GM12878 (cell line): ENCODE measurements around the gene LIPM. TPM values are rescaled to one million over a fixed set of nuclear protein-coding genes. Genes with fewer than 3 reads are reported as not detected.

Experiments used
- ATAC-seq: fragments of 200-7000 bp; cut with Tn5 transposase; 3 replicates; pipeline ENCODE4 v1.9.1; 2020; ENCODE audit warnings: mild to moderate bottlenecking, moderate library complexity
- BruUV-seq: library from RNA; stranded (reverse); fragments of 400-500 nt; replicated peaks from 2 replicates; lab custom pipeline; 2021; lab: Mats Ljungman, UMichigan
- CTCF ChIA-PET: fragments of 300-600 bp; sonication (Branson Sonifier 250); formaldehyde crosslinking; extraction: SDS; loops from one replicate; lab custom pipeline; 2021; ENCODE audit warnings: inconsistent platforms; lab: Yijun Ruan, JAX
- POLR2A ChIA-PET: fragments of 350-600 bp; formaldehyde crosslinking; extraction: SDS; loops from one replicate; lab custom pipeline; 2021; ENCODE audit warnings: inconsistent platforms; lab: Charles Lee
- RAD21 ChIA-PET: fragments of 300-600 bp; sonication (Branson Sonifier 250); formaldehyde crosslinking; loops from one replicate; lab custom pipeline; 2023; ENCODE audit warnings: antibody characterized with exemption; ENCODE audit not compliant: unreplicated experiment; lab: Charles Lee
- SMC1A ChIA-PET: fragments of 300-600 bp; sonication (Branson Sonifier 250); formaldehyde crosslinking; loops from one replicate; lab custom pipeline; 2023; ENCODE audit not compliant: unreplicated experiment, uncharacterized antibody; lab: Charles Lee
- DNase-seq: peaks from one replicate; pipeline ENCODE4 v3.0.0-alpha.2; 2011; ENCODE audit warnings: low read depth, low spot score
- FAIRE-seq: peaks from 3 replicates; lab custom pipeline; 2011; peaks lifted over from hg19 to GRCh38; lab: Jason Lieb, UNC
- H2AFZ ChIP-seq: 2 replicates; pipeline ENCODE4 v1.6.0; 2011; ENCODE audit warnings: low read depth, low read length, control low read depth; ENCODE audit not compliant: control insufficient read depth
- H3K27ac ChIP-seq: 2 replicates; pipeline ENCODE4 v1.5.1; 2011; ENCODE audit warnings: control low read depth; ENCODE audit not compliant: control insufficient read depth, insufficient read depth
- H3K27me3 ChIP-seq, 2 experiments: replicated peaks in 1 of 2; 2 replicates each; pipeline versions ENCODE4 v1.6.0 to v1.6.1; 2011; ENCODE audit warnings: low read length in 1 of 2; ENCODE audit not compliant: control insufficient read depth in 2 of 2, insufficient read depth in 2 of 2
- H3K36me3 ChIP-seq, 2 experiments: 2 replicates each; pipeline ENCODE4 v1.5.1; 2011; ENCODE audit warnings: low read length in 1 of 2; ENCODE audit not compliant: control insufficient read depth in 2 of 2, insufficient read depth in 2 of 2
- H3K4me1 ChIP-seq: 2 replicates; pipeline ENCODE4 v1.6.1; 2011; ENCODE audit warnings: mild to moderate bottlenecking, low read length, moderate library complexity, mixed read lengths; ENCODE audit not compliant: control insufficient read depth, insufficient read depth
- H3K4me2 ChIP-seq: 2 replicates; pipeline ENCODE4 v1.6.0; 2011; ENCODE audit warnings: control low read depth; ENCODE audit not compliant: control insufficient read depth, insufficient read depth
- H3K4me3 ChIP-seq: fragments of 200-600 bp; sonication (generic); 2 replicates; pipeline ENCODE4 v1.5.1; 2016
- H3K79me2 ChIP-seq: 2 replicates; pipeline ENCODE4 v1.6.0; 2011; ENCODE audit warnings: low read length; ENCODE audit not compliant: control insufficient read depth, insufficient read depth
- H3K9ac ChIP-seq: 2 replicates; pipeline ENCODE4 v1.8.0; 2011; ENCODE audit warnings: low read length, control low read depth, mixed read lengths; ENCODE audit not compliant: control insufficient read depth, insufficient read depth
- H3K9me3 ChIP-seq: replicated peaks from 3 replicates; pipeline ENCODE4 v1.5.1; 2011; ENCODE audit warnings: mild to moderate bottlenecking, low read length; ENCODE audit not compliant: control insufficient read depth, insufficient read depth
- H4K20me1 ChIP-seq: 2 replicates; pipeline ENCODE4 v1.6.0; 2011; ENCODE audit not compliant: control insufficient read depth, insufficient read depth
- ATF7 ChIP-seq: fragments of 450-650 bp; IDR thresholded peaks from 2 replicates; pipeline ENCODE4 v1.6.1; 2016; ENCODE audit warnings: low read depth, mild to moderate bottlenecking
- BCL11A ChIP-seq: IDR thresholded peaks from 2 replicates; pipeline ENCODE4 v1.6.1; 2011; ENCODE audit warnings: low read depth, low read length
- CBFB ChIP-seq: IDR thresholded peaks from 2 replicates; pipeline ENCODE4 v1.6.1; 2016; ENCODE audit warnings: antibody characterized with exemption, low read depth
- CREM ChIP-seq: IDR thresholded peaks from 2 replicates; pipeline ENCODE4 v1.6.1; 2014; ENCODE audit warnings: antibody characterized with exemption, low read depth
- DPF2 ChIP-seq: fragments of 450-650 bp; IDR thresholded peaks from 2 replicates; pipeline ENCODE4 v1.6.1; 2017; ENCODE audit warnings: mild to moderate bottlenecking
- EED ChIP-seq: sonication (generic); IDR thresholded peaks from 2 replicates; pipeline ENCODE4 v1.6.1; 2016; ENCODE audit warnings: antibody characterized with exemption, low read depth
- FOXM1 ChIP-seq: IDR thresholded peaks from 2 replicates; pipeline ENCODE4 v1.6.1; 2012; ENCODE audit warnings: low read depth, mild to moderate bottlenecking, inconsistent platforms, low read length, moderate library complexity
- IRF5 ChIP-seq: fragments of 450-650 bp; IDR thresholded peaks from 2 replicates; pipeline ENCODE4 v1.6.1; 2017; ENCODE audit warnings: borderline replicate concordance
- JUNB ChIP-seq: IDR thresholded peaks from 2 replicates; pipeline ENCODE4 v1.6.1; 2016; ENCODE audit warnings: antibody characterized with exemption, mild to moderate bottlenecking
- NFYA ChIP-seq: IDR thresholded peaks from 2 replicates; pipeline ENCODE4 v1.6.1; 2011; ENCODE audit warnings: low read depth, mild to moderate bottlenecking, low read length, improper control_type of control experiment, borderline replicate concordance
- RAD51 ChIP-seq: fragments of 450-650 bp; IDR thresholded peaks from 2 replicates; pipeline ENCODE4 v1.6.1; 2016; ENCODE audit warnings: moderate library complexity, mild to moderate bottlenecking, inconsistent platforms
- RUNX3 ChIP-seq: IDR thresholded peaks from 2 replicates; pipeline ENCODE4 v1.6.1; 2012; ENCODE audit warnings: low read length, inconsistent platforms
- SMAD1 ChIP-seq: fragments of 450-650 bp; IDR thresholded peaks from 2 replicates; pipeline ENCODE4 v1.6.1; 2018; ENCODE audit warnings: mild to moderate bottlenecking, low read depth; ENCODE audit not compliant: partially characterized antibody
- SUZ12 ChIP-seq: fragments of 200-600 bp; sonication (generic); IDR thresholded peaks from one replicate; pipeline ENCODE4 v1.6.1; 2018; ENCODE audit warnings: antibody characterized with exemption, mild to moderate bottlenecking; ENCODE audit not compliant: unreplicated experiment
- TBL1XR1 ChIP-seq: IDR thresholded peaks from 2 replicates; pipeline ENCODE4 v1.6.1; 2012; ENCODE audit warnings: low read depth, low read length, improper control_type of control experiment
- TCF3 ChIP-seq: IDR thresholded peaks from 2 replicates; pipeline ENCODE4 v1.6.1; 2012; ENCODE audit warnings: low read depth, mild to moderate bottlenecking, low read length, borderline replicate concordance; ENCODE audit not compliant: insufficient read depth
- WRNIP1 ChIP-seq: IDR thresholded peaks from 2 replicates; pipeline ENCODE4 v1.6.1; 2011; ENCODE audit warnings: low read depth, low read length, improper control_type of control experiment, borderline replicate concordance
- WGBS: methylation state at CpG from one replicate; pipeline ENCODE4 v1.1.6; 2016; ENCODE audit warnings: low lambda C conversion rate; ENCODE audit not compliant: insufficient replicate concordance, insufficient coverage; ENCODE audit errors: missing lambda C conversion rate; 5-methylcytosine and 5-hydroxymethylcytosine counted together
- in situ Hi-C: fragments of 300-500 bp; cut with MboI; formaldehyde crosslinking; loops from 9 replicates; pipeline ENCODE4 v1.14.3; 2018; ENCODE audit warnings: mixed read lengths
- intact Hi-C: fragments of 100-400 bp; cut with micrococcal nuclease; formaldehyde crosslinking; loops from one replicate; pipeline ENCODE4 v1.14.2; 2022; ENCODE audit not compliant: unreplicated experiment
- polyA plus RNA-seq, 11 experiments: library from polyadenylated mRNA; depleted of rRNA in 4 of 11; unstranded in 6 of 11; stranded (reverse) in 5 of 11; fragments of >200 nt; fragmentation: Nextera tagmentation in 4 of 11; fragmentation: Illumina TruSeq in 1 of 11; extraction: Ambion mirVana in 4 of 11; extraction: Trizol in 1 of 11; gene quantifications; 1 replicate in 1 of 11; 2 replicates in 10 of 11; pipeline versions ENCODE4 v1.2.1 to v1.2.3, GENCODE V29; 2011 to 2016; ENCODE audit warnings: inconsistent platforms in 2 of 11, missing spikeins in 2 of 11, low read depth in 1 of 11
- total RNA-seq, 4 experiments: library from RNA; depleted of rRNA in 3 of 4; stranded (reverse); fragments of >200 nt in 3 of 4; fragmentation: Illumina TruSeq in 1 of 4; extraction: Trizol in 1 of 4; gene quantifications; 2 replicates each; pipeline versions ENCODE4 v1.2.1 to v1.2.3, GENCODE V29; 2013 to 2021
- TF ChIP-seq, protein P1 (sequence below): fragments of 450-650 bp; IDR thresholded peaks from 2 replicates; pipeline ENCODE4 v1.6.1; 2016; ENCODE audit warnings: mild to moderate bottlenecking
- TF ChIP-seq, protein P2 (sequence below): IDR thresholded peaks from 2 replicates; pipeline ENCODE4 v1.6.1; 2011; ENCODE audit warnings: low read depth, low read length, improper control_type of control experiment, borderline replicate concordance

Gene LIPM
- total and polyA plus RNA-seq, 10 of the 15 experiments (the other 5 are each of a cell fraction or from before 2014, with no cell fraction given), result not detected

GRCh38 chr10:88781206-88781605 lies 21.3 kb upstream of the LIPM start (continued):
- TF ChIP-seq WRNIP1, result no peak

DNA sequence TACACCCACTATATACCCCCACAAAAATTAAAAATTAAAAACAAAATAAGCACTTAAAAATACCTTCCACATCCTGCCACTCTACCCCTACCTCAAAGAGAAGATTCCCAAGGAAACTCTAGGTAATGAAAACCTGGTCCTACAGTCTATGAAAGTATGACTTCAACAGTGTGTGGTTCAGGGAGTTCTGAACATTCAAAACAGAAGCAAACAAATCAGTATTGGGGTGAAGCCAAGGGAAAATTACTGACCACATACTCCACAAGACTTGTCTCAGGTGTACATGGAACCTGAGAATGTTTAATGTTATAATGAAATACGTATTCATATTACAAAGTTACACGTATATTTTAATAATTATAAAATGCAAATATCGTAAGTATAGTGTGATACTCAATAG lies 20.3 kb upstream of the LIPM start:
- SMC1A ChIA-PET, result no interaction called here
- WGBS, result 80% methylated on average over 3 of the region's 3 CpGs
- TF ChIP-seq, protein P1, sequence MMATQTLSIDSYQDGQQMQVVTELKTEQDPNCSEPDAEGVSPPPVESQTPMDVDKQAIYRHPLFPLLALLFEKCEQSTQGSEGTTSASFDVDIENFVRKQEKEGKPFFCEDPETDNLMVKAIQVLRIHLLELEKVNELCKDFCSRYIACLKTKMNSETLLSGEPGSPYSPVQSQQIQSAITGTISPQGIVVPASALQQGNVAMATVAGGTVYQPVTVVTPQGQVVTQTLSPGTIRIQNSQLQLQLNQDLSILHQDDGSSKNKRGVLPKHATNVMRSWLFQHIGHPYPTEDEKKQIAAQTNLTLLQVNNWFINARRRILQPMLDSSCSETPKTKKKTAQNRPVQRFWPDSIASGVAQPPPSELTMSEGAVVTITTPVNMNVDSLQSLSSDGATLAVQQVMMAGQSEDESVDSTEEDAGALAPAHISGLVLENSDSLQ, result no peak
- TF ChIP-seq FOXM1 (peak; percentile 41; the same call in 1 of the 2 replicates), JUNB (peak; percentile 78), DPF2 (no peak), RAD51 (no peak), EED (0 out of 2 replicates have a peak, but pooled peaks have one; percentile 43), CREM (peak; percentile 12; the same call in 1 of the 2 replicates), SMAD1 (no peak), ATF7 (no peak), BCL11A (0 out of 2 replicates have a peak, but pooled peaks have one; percentile 6), RUNX3 (peak; percentile 93), SUZ12 (no peak), IRF5 (no peak), TBL1XR1 (no peak), NFYA (no peak), CBFB (no peak), TCF3 (no peak)
- TF ChIP-seq, protein P2, sequence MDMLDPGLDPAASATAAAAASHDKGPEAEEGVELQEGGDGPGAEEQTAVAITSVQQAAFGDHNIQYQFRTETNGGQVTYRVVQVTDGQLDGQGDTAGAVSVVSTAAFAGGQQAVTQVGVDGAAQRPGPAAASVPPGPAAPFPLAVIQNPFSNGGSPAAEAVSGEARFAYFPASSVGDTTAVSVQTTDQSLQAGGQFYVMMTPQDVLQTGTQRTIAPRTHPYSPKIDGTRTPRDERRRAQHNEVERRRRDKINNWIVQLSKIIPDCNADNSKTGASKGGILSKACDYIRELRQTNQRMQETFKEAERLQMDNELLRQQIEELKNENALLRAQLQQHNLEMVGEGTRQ, result no peak

More for the DNA sequence above, 20.3 kb upstream of the LIPM start:
- FAIRE-seq (no peak), ATAC-seq (peak; percentile 49), DNase-seq (no peak)
- ChIA-PET RAD21 (no interaction called here), CTCF (interaction anchor here (0.9 kb wide), 1 partner anchor 12 kb away, joined by 4 read pairs; no protein-coding TSS in a partner anchor), POLR2A (no interaction called here)
- Histone ChIP-seq H3K4me3 (no peak overlapping the region), H3K27me3 (no peaks in the 10 kb centered on the region), H3K79me2 (no peaks in the 10 kb centered on the region), H3K9me3 (no peaks in the 10 kb centered on the region; the same call in 2 of the 3 replicates), H3K36me3 (no peaks in the 10 kb centered on the region), H2AFZ (no peak overlapping the region), H3K9ac (no peak overlapping the region), H3K27ac (no peak overlapping the region), H4K20me1 (no peaks in the 10 kb centered on the region), H3K4me2 (no peak overlapping the region), H3K4me1 (no peaks in the 10 kb centered on the region)
- in situ Hi-C loops, result no loop called here
- intact Hi-C loops, result no loop called here
- BruUV-seq, result no TSS peak
